Activated CD8-positive, alpha-beta memory T cell treated with anti-CD3 and anti-CD28 coated beads, Interleukin-2, amount 50 U/mL, for 48 hours (primary cell): ENCODE measurements around the gene CCDC93.

Source experiments
- DNase-seq: peaks from one replicate; pipeline ENCODE4 v3.0.0-alpha.2; 2020

CCDC93 gene

GRCh38 chr2:118013724-118014491 is at the start of gene CCDC93:
CCDC93 (minus strand) TSS chr2:118014070; CDS start chr2:118013995, 75 bp downstream.
- peak; percentile 92 for DNase-seq

GRCh38 chr2:118062669-118063068 is 48.8 kb upstream of the CCDC93 start:
- no peak for DNase-seq

GRCh38 chr2:118062048-118062447 is 48.2 kb upstream of the CCDC93 start:
- DNase-seq = no peak

GRCh38 chr2:118061135-118061955 is 47.5 kb upstream of the CCDC93 start:
- no peak for DNase-seq

- DNase-seq = no peak
These were observed 46.1 kb upstream of the CCDC93 start for GRCh38 chr2:118059919-118060478.

GRCh38 chr2:118058951-118059350 is 45.1 kb upstream of the CCDC93 start:
- no peak for DNase-seq

- no peak for DNase-seq
These were observed 42.9 kb upstream of the CCDC93 start for GRCh38 chr2:118056801-118057200.

- no peak for DNase-seq
These were observed 42.3 kb upstream of the CCDC93 start for GRCh38 chr2:118056165-118056534.

GRCh38 chr2:118055512-118056164 is 41.8 kb upstream of the CCDC93 start:
- DNase-seq = no peak

GRCh38 chr2:118054213-118055008 is 40.5 kb upstream of the CCDC93 start:
- no peak for DNase-seq

- no peak for DNase-seq
These were observed 39.8 kb upstream of the CCDC93 start for GRCh38 chr2:118053681-118054080.

- DNase-seq = no peak
These were observed 38.6 kb upstream of the CCDC93 start for GRCh38 chr2:118052474-118052873.

- no peak for DNase-seq
These were observed 38.0 kb upstream of the CCDC93 start for GRCh38 chr2:118051826-118052358.

- no peak for DNase-seq
These were observed 37.1 kb upstream of the CCDC93 start for GRCh38 chr2:118050974-118051373.

GRCh38 chr2:118050386-118050785 is 36.5 kb upstream of the CCDC93 start:
- no peak for DNase-seq

- no peak for DNase-seq
These were observed 35.9 kb upstream of the CCDC93 start for GRCh38 chr2:118049816-118050140.

GRCh38 chr2:118049140-118049815 is 35.4 kb upstream of the CCDC93 start:
- no peak for DNase-seq

- no peak for DNase-seq
These were observed 34.5 kb upstream of the CCDC93 start for GRCh38 chr2:118048401-118048800.

GRCh38 chr2:118047380-118047826 is 33.5 kb upstream of the CCDC93 start:
- no peak for DNase-seq

- no peak for DNase-seq
These were observed 32.9 kb upstream of the CCDC93 start for GRCh38 chr2:118046634-118047210.

- no peak for DNase-seq
These were observed 31.4 kb upstream of the CCDC93 start for GRCh38 chr2:118045286-118045685.
